Measurements from ENCODE around the gene TMEM163. TPM values are rescaled to one million over a fixed set of nuclear protein-coding genes. Genes with fewer than 3 reads are reported as not detected.

TMEM163 gene
- total RNA-seq, 1 experiment from 2014 or later, result 0.12 TPM

GRCh38 chr2:134727385-134727784, 8.6 kb upstream of the TMEM163 start:
- no peaks in the 10 kb centered on the region for H3K4me1 ChIP-seq (ENCODE audit: control insufficient read depth in 1 of 2, insufficient read depth in 2 of 2, low read length in 2 of 2)
- H3K4me2 ChIP-seq (ENCODE audit: low read length), result no peak overlapping the region
- peaks cover 4% of the 10 kb centered on the region; the same call in 1 of the 2 replicates for H3K9me2 ChIP-seq (ENCODE audit: insufficient read depth)
- intact Hi-C loops (cut with micrococcal nuclease), result no loop called here
- no peak overlapping the region for H2AFZ ChIP-seq (ENCODE audit: low read depth, low read length, poor library complexity, severe bottlenecking)
- H3K4me3 ChIP-seq (replicated peaks in 1 of 2; ENCODE audit: low read depth in 1 of 2, low read length in 2 of 2), result no peak overlapping the region
- H4K20me1 ChIP-seq (ENCODE audit: insufficient read depth), result no peaks in the 10 kb centered on the region
- TF ChIP-seq SRF (IDR thresholded peaks at IDR 0.05; ENCODE audit: low read depth), result no peak
- no peak for TF ChIP-seq ATF3 (IDR thresholded peaks at IDR 0.05)
- no peak for TF ChIP-seq YY1 (IDR thresholded peaks at IDR 0.05; ENCODE audit: extremely low read depth, insufficient replicate concordance, low read depth, low read length)
- TF ChIP-seq ZBTB33 (IDR thresholded peaks at IDR 0.05; ENCODE audit: extremely low read depth, insufficient replicate concordance, low read length), result no peak
- no peak for TF ChIP-seq SIN3A (IDR thresholded peaks at IDR 0.05; ENCODE audit: low read depth)
- no peak for TF ChIP-seq POLR2A (IDR thresholded peaks at IDR 0.05; ENCODE audit: borderline replicate concordance, extremely low read depth, insufficient read depth, insufficient read length)
- TF ChIP-seq CBX3 (IDR thresholded peaks at IDR 0.05; ENCODE audit: low read depth), result no peak
- no peak for TF ChIP-seq SP1 (IDR thresholded peaks at IDR 0.05; ENCODE audit: low read depth)
- TF ChIP-seq ZNF274 (IDR thresholded peaks at IDR 0.05; ENCODE audit: low read depth, low read length), result no peak
- TF ChIP-seq EZH2phosphoT487 (IDR thresholded peaks at IDR 0.05; ENCODE audit: borderline replicate concordance), result no peak
- H3K36me3 ChIP-seq (ENCODE audit: control insufficient read depth in 1 of 2, insufficient read depth in 2 of 2, low read length in 2 of 2), result no peaks in the 10 kb centered on the region
- ChIA-PET RAD21 (ENCODE audit: low non-redundant PET in 1 of 2, low total read pairs in 2 of 2, uncharacterized antibody in 2 of 2, unreplicated experiment in 2 of 2) (no interaction called here), POLR2A (no interaction called here), CTCF (no interaction called here)
- ATAC-seq (no peak), DNase-seq (ENCODE audit: low read depth, low spot score) (no peak)
- no peak overlapping the region for H3K9ac ChIP-seq (ENCODE audit: low read length)
- H3K27ac ChIP-seq (ENCODE audit: low read depth, low read length), result no peak overlapping the region
- H3K27me3 ChIP-seq (ENCODE audit: insufficient read depth, low read length), result no peaks in the 10 kb centered on the region
- H3K9me3 ChIP-seq (ENCODE audit: control insufficient read depth in 1 of 2, insufficient read depth in 1 of 2, low read depth in 1 of 2, low read length in 2 of 2), result no peaks in the 10 kb centered on the region
- H3K79me2 ChIP-seq (ENCODE audit: insufficient read depth, low read length), result no peaks in the 10 kb centered on the region
- no TSS peak for BruUV-seq (replicated peaks)

Measured in HCT116 (cell line).